GM23248 (cell line): ENCODE data around the gene TNPO3.

Source experiments
- EZH2 ChIP-seq: fragments of 200-600 bp; sonication (generic); IDR thresholded peaks from 2 replicates; pipeline ENCODE4 v1.6.1; 2018; ENCODE audit warnings: antibody characterized with exemption, mild to moderate bottlenecking; ENCODE audit not compliant: insufficient read depth, poor library complexity, severe bottlenecking
- EZH2phosphoT487 ChIP-seq: fragments of 200-600 bp; sonication (generic); IDR thresholded peaks from 2 replicates; pipeline ENCODE4 v1.6.1; 2018; ENCODE audit warnings: antibody characterized with exemption, moderate library complexity, mild to moderate bottlenecking, low read depth; ENCODE audit not compliant: insufficient read depth

GRCh38 chr7:128908750-128909624, 145.9 kb downstream of the TNPO3 start:
- TF ChIP-seq EZH2phosphoT487: no peak
- no peak for TF ChIP-seq EZH2
